Heart left ventricle (tissue), 16 donors: Measurements from ENCODE around the gene ZNF862. TPM values are rescaled to one million over a fixed set of nuclear protein-coding genes. Genes with fewer than 3 reads are reported as not detected.

Experiments used
- ATAC-seq, 4 donors: fragments of 200-7000 bp; cut with Tn5 transposase; one replicate each; pipeline ENCODE4 v1.9.1; 2020 to 2022; ENCODE audit warnings: moderate library complexity in 4 of 4, mild to moderate bottlenecking in 3 of 4, moderate number of reproducible peaks in 1 of 4
- DNase-seq, 5 donors: peaks; one replicate each; pipeline ENCODE4 v3.0.0-alpha.2; 2020
- H3K27ac ChIP-seq, 12 donors: fragments of 200-600 bp; sonication (generic) in 4 of 12; one replicate each; pipeline versions ENCODE4 v1.5.0 to v1.8.0; 2016 to 2022; ENCODE audit warnings: mild to moderate bottlenecking in 2 of 12
- H3K27me3 ChIP-seq, 9 donors: fragments of 200-600 bp; sonication (generic) in 2 of 9; one replicate each; pipeline versions ENCODE4 v1.5.1 to v1.8.0; 2016 to 2022; ENCODE audit warnings: mild to moderate bottlenecking in 3 of 9
- H3K36me3 ChIP-seq, 9 donors: fragments of 200-600 bp; sonication (generic) in 2 of 9; one replicate each; pipeline versions ENCODE4 v1.5.0 to v1.8.0; 2018 to 2022; ENCODE audit warnings: mild to moderate bottlenecking in 2 of 9
- H3K4me1 ChIP-seq, 12 donors: fragments of 200-600 bp; sonication (generic) in 4 of 12; one replicate each; pipeline versions ENCODE4 v1.5.0 to v1.8.0; 2016 to 2022; ENCODE audit warnings: mild to moderate bottlenecking in 3 of 12
- H3K4me3 ChIP-seq, 12 donors: fragments of 200-600 bp; sonication (generic) in 4 of 12; one replicate each; pipeline versions ENCODE4 v1.5.0 to v1.8.0; 2017 to 2022; ENCODE audit warnings: mild to moderate bottlenecking in 9 of 12, moderate library complexity in 4 of 12
- H3K9me3 ChIP-seq, 12 donors: fragments of 200-600 bp; sonication (generic) in 4 of 12; one replicate each; pipeline versions ENCODE4 v1.5.0 to v1.8.0; 2016 to 2022; ENCODE audit warnings: mild to moderate bottlenecking in 1 of 12
- CTCF ChIP-seq, 12 donors: fragments of 200-600 bp; sonication (generic) in 4 of 12; IDR thresholded peaks; one replicate each; pipeline versions ENCODE4 v1.5.0 to v1.8.0; 2018 to 2022; ENCODE audit warnings: antibody characterized with exemption in 12 of 12, mild to moderate bottlenecking in 5 of 12
- POLR2A ChIP-seq, 2 donors: fragments of 450-650 bp; IDR thresholded peaks; one replicate each; pipeline ENCODE4 v1.6.1; 2017; ENCODE audit warnings: antibody characterized with exemption in 2 of 2, mild to moderate bottlenecking in 2 of 2, moderate library complexity in 2 of 2
- WGBS, 4 donors: extraction: QIAGEN DNeasy Blood & Tissue Kit in 2 of 4; methylation state at CpG; one replicate each; pipeline versions ENCODE4 v1.1.5 to v1.1.7; 2013 to 2018; 5-methylcytosine and 5-hydroxymethylcytosine counted together
- intact Hi-C, 10 donors: fragments of 100-400 bp; cut with DNase I; formaldehyde crosslinking; loops; one replicate each; pipeline versions ENCODE4 v1.11.1 to v1.14.2; 2022
- polyA plus RNA-seq, 2 donors: library from polyadenylated mRNA; stranded (reverse); fragments of 200-250 nt; gene quantifications; one replicate each; pipeline ENCODE4 v1.2.3, GENCODE V29; 2013
- total RNA-seq, 9 donors: library from RNA; depleted of rRNA in 2 of 9; stranded (reverse); fragments of >200 nt in 2 of 9; fragmentation: NEBNext Ultra II Directional in 3 of 9; extraction: Animal tissue kit (Norgen Biotek cat#: 25700) in 3 of 9; gene quantifications; one replicate each; pipeline versions ENCODE4 v1.1.0 to v1.2.4, GENCODE V29; 2016 to 2023
- donor health status: ischemic (EF 13 %, LVEDD 7.1; RV severe dilation, severe dysfunction).
- donor health status: healthy with polysubstance abuse.
- donor health status: DM: no; HTN: yes; CAD: no.
- donor health status: DM: no; HTN: no; CAD: no.
- donor health status: ischemic (EF 25% LVEDD 6.9; RV normal size, moderate dysfunction).
- donor health status: ischemic (EF 25% LVEDD 5.7; RV mildly dilated, moderate dysfunction).
- donor health status: healthy.
- donor health status: DM: yes; HTN: yes; CAD: no.
- donor health status: ischemic (EF 35%, LVEDD 5.7; RV mildly dilated, moderate dysfunction).
- donor health status: nonischemic (EF 11% LVEDD 7.7; RV severe dilation, severe dysfunction).
- donor health status: DM: yes; HTN: yes; CAD: no.
- donor health status: PGD.
- donor health status: ischemic (EF 29% LVEDD 5.4; RV normal size, mild dysfunction).
- donor health status: nonischemic (EF 23%, LVEDD 6.1; RV moderate dilation, normal function).

ZNF862 gene
- total and polyA plus RNA-seq, 11 donors, result 6.9 to 18.1 (median 9.1) TPM

GRCh38 chr7:149882248-149883047, 44.3 kb downstream of the ZNF862 start:
- 57 to 81% (median 75%) methylated on average over 11 of the region's 11 CpGs for WGBS, 4 donors
- Histone ChIP-seq H3K4me3 (no peak overlapping the region), H3K4me1 (peaks cover 0 to 51% (median 25%) of the 10 kb centered on the region in 12 donors), H3K36me3 (peaks cover 0 to 9% (median 0%) of the 10 kb centered on the region in 9 donors), H3K27ac (peak overlapping the region in 5 of 12 donors; percentile 4 to 49 (median 36)), H3K27me3 (no peaks in the 10 kb centered on the region), H3K9me3 (no peaks in the 10 kb centered on the region)
- TF ChIP-seq CTCF (IDR thresholded peaks at IDR 0.05), result no peak
- TF ChIP-seq POLR2A (IDR thresholded peaks at IDR 0.05), result no peak
- ATAC-seq (peak in 1 of 4 donors; percentile 47), DNase-seq (peak in 2 of 5 donors; percentile 17 to 21)
- intact Hi-C loops, result loop anchor here in 5 of 10 donors (2.0 to 10.0 kb wide), 4 partner anchors 162 to 392 kb away; no protein-coding TSS in a partner anchor

GRCh38 chr7:149883048-149883438, 44.9 kb downstream of the ZNF862 start:
- Histone ChIP-seq H3K4me1 (peaks cover 0 to 51% (median 25%) of the 10 kb centered on the region in 12 donors), H3K36me3 (peaks cover 0 to 5% (median 0%) of the 10 kb centered on the region in 9 donors), H3K4me3 (no peak overlapping the region), H3K9me3 (no peaks in the 10 kb centered on the region), H3K27ac (peak overlapping the region in 3 of 12 donors; percentile 4 to 44 (median 36)), H3K27me3 (no peaks in the 10 kb centered on the region)
- ATAC-seq (no peak), DNase-seq (peak in 1 of 5 donors; percentile 14)
- TF ChIP-seq POLR2A (IDR thresholded peaks at IDR 0.05) (no peak), CTCF (IDR thresholded peaks at IDR 0.05) (no peak)
- intact Hi-C loops, result loop anchor here in 5 of 10 donors (2.0 to 10.0 kb wide), 4 partner anchors 162 to 392 kb away; no protein-coding TSS in a partner anchor
- WGBS, 4 donors, result 57 to 67% (median 65%) methylated on average over 8 of the region's 8 CpGs

- Histone ChIP-seq H3K27ac (peak overlapping the region in 7 of 12 donors; percentile 4 to 44 (median 39)), H3K9me3 (no peaks in the 10 kb centered on the region), H3K36me3 (peaks cover 0 to 5% (median 0%) of the 10 kb centered on the region in 9 donors), H3K4me3 (no peak overlapping the region), H3K27me3 (no peaks in the 10 kb centered on the region), H3K4me1 (peaks cover 0 to 51% (median 25%) of the 10 kb centered on the region in 12 donors)
- WGBS, 4 donors, result 23 to 35% (median 28%) methylated on average over 12 of the region's 12 CpGs
- peak in 3 of 4 donors; percentile 65 to 75 (median 74) for ATAC-seq
- TF ChIP-seq CTCF (IDR thresholded peaks at IDR 0.05), result peak; percentile 51 to 78 (median 68)
- no peak for TF ChIP-seq POLR2A (IDR thresholded peaks at IDR 0.05)
- intact Hi-C loops, result loop anchor here in 5 of 10 donors (2.0 to 10.0 kb wide), 4 partner anchors 161 to 391 kb away; no protein-coding TSS in a partner anchor
- DNase-seq, result peak in 4 of 5 donors; percentile 54 to 78 (median 58)
Measured at GRCh38 chr7:149883452-149883861, 45.3 kb downstream of the ZNF862 start.

GRCh38 chr7:149884016-149884415, 45.8 kb downstream of the ZNF862 start:
- H3K36me3 ChIP-seq, result peaks cover 0 to 5% (median 0%) of the 10 kb centered on the region in 9 donors
- 39 to 50% (median 48%) methylated on average over 4 of the region's 4 CpGs for WGBS, 4 donors
- TF ChIP-seq CTCF (IDR thresholded peaks at IDR 0.05), result no peak
- TF ChIP-seq POLR2A (IDR thresholded peaks at IDR 0.05), result no peak
- no peaks in the 10 kb centered on the region for H3K27me3 ChIP-seq
- H3K4me1 ChIP-seq, result peaks cover 0 to 51% (median 25%) of the 10 kb centered on the region in 12 donors
- no peaks in the 10 kb centered on the region for H3K9me3 ChIP-seq
- intact Hi-C loops, result loop anchor here in 5 of 10 donors (5.0 to 10.0 kb wide), 3 partner anchors 161 to 391 kb away; no protein-coding TSS in a partner anchor
- ATAC-seq (peak in 3 of 4 donors; percentile 14 to 17 (median 15)), DNase-seq (peak in 1 of 5 donors; percentile 20)
- H3K27ac ChIP-seq, result peak overlapping the region in 7 of 12 donors; percentile 19 to 44 (median 39)
- no peak overlapping the region for H3K4me3 ChIP-seq
